GM21576 (cell line): Measurements from ENCODE around the gene SLC35G3.
"Not testable (repeated sequence)": the region's sequence is repeated elsewhere in the genome, so short reads cannot be mapped to it uniquely, and the experiment has no call there.

Source experiments
- ATAC-seq: cut with Tn5 transposase; IDR thresholded peaks from one replicate; pipeline ENCODE4 v1.9.1; 2021; ENCODE audit warnings: mild to moderate bottlenecking, moderate library complexity; ENCODE audit not compliant: unreplicated experiment

The SLC35G3 gene

GRCh38 chr17:35194001-35194400 is at the start of gene SLC35G3:
TSS of gene SLC35G3 (minus strand) at chr17:35194393. CDS start at chr17:35194307, 86 bp downstream.
- ATAC-seq: not testable (repeated sequence)

DNA sequence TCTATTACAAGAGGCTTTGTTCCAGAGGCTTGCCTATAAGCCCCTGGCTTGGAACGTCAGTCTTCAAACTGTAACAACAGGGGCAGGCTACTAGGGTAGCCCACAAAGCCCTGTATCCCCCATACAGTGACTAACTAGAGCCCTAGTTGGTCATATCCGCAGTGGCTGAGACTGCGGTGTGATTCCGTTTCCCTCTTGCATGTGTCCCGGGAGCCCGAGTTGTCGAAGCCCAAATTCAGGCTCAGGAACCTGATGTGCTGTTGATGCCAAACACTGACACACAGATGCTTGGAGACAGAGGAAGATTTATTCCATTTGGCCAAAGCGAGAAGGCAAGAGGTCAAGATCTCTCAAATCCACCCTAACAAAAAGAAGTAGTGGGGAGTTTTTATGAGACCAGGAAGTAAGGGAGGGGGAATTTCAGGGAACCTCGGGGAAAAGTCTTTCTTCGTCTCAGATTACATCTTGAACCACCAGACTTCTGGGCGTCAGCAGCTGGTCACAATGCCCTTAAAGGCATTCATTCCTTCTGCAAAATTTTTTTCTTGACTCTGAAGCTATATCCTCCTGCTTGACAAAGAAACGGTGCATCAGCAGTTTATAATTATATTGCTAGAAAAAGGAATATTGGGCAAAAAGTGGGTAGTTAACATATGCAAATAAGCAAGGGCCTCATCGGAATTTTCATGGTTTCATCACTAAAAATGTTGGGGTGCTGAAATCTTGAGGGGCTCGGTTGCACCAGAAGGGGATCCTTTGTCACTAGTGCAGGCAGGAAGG is 49.6 kb upstream of the SLC35G3 start:
- ATAC-seq: peak; percentile 6

- peak; percentile 67 for ATAC-seq
Observed at GRCh38 chr17:35242805-35243560, 48.8 kb upstream of the SLC35G3 start, which contains the start of gene SLFN5. TSS of gene SLFN5 (plus strand) at chr17:35243072. CDS start at chr17:35258691, 15,619 bp downstream.

DNA sequence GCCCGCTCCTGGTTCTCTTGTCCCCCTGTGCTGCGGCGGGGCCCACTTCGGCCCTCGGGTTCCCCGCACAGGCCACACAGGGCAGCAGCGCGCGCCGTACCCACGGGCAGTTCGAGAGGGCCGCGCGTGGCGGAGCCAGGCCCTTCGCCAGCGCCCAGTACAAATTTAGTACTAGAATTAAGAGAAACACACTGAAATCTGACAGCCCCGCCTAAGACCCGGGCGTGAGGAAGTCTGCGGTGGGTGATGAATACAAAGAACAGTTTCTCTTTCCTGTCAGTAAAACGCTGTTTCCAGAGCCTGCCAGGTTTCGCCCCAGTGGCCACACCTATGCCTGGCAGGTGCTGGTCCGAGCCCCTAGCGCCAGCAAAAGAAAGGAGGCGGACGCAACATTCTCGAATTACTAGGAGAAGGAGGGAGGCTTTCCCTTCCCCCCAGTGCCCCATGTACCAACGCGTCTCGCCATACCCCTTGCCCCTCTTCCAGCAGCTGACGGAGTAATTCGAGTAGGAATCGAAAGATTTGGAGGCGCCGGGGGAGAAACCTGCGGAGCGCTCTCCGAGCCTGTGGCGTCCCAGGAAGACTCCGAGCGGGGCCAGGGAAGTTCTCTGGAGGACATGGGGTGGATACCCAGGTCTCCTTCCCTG is 48.1 kb upstream of the SLC35G3 start:
- ATAC-seq: peak; percentile 52

GRCh38 chr17:35241520-35241919 is 47.3 kb upstream of the SLC35G3 start:
- ATAC-seq: no peak

- no peak for ATAC-seq
Observed at GRCh38 chr17:35240861-35241260, 46.7 kb upstream of the SLC35G3 start.

GRCh38 chr17:35239823-35240222 is 45.6 kb upstream of the SLC35G3 start:
- ATAC-seq: no peak

- ATAC-seq: no peak
Observed at GRCh38 chr17:35238821-35239220, 44.6 kb upstream of the SLC35G3 start.

GRCh38 chr17:35236821-35237220 is 42.6 kb upstream of the SLC35G3 start:
- no peak for ATAC-seq

- ATAC-seq: no peak
Observed at GRCh38 chr17:35235917-35236316, 41.7 kb upstream of the SLC35G3 start.

GRCh38 chr17:35235289-35235688 is 41.1 kb upstream of the SLC35G3 start:
- ATAC-seq: no peak

- ATAC-seq: not testable (repeated sequence)
Observed at GRCh38 chr17:35234315-35234714, 40.1 kb upstream of the SLC35G3 start.

DNA sequence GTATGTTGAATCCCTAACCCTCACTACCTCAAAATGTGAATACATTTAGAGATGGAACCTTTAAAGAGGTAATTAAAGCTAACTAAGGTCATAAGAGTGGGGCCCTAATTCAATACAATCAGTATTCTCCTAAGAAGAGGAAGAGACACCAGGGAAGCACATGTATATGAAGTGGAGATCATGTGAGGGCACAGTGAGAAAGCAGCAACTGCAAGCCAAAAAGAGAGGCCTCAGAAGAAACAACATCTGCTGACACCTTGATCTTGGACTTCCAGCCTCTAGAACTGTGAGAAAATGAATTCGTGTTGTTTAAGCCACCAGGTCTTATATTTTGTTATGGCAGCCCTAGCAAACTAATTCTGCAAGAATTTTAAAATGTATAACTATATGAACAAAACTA is 35.4 kb upstream of the SLC35G3 start:
- ATAC-seq: no peak

DNA sequence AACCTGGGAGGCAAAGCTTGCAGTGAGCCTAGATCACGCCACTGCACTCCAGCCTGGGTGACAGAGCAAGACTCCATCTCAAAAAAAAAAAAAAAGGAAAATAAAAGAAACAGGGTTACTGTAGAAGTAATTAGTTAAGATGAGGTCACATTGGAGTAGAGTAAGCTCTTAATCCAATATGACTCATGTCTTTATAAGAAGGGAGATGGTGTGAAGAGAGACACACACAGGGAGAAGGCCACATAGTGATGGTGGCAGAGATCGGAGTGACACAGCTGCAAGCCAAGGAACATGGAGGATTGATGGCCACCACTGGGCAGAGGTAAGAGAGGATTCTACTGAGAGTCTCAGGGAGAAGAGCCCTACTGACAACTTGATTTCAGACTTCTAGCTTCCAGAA is 33.4 kb upstream of the SLC35G3 start:
- no peak for ATAC-seq

DNA sequence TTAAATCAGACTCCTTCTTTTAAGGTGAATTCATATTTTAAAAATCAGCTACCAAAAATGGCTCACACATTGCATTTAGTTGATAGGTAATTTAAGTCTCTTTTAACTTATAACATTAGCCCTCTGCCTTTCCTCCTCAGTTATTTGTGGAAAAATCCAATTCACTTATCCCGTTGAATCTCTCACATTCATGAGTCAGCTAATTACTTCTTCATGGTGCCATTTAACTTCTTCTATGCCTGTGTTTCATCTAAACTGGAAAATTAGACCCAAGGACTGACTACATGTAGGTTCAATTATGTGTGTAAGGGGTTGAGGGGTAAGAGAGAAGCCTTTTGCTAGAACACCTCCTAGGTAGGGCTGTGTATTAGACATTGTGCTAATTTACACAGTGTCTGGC is 30.2 kb upstream of the SLC35G3 start:
- no peak for ATAC-seq

DNA sequence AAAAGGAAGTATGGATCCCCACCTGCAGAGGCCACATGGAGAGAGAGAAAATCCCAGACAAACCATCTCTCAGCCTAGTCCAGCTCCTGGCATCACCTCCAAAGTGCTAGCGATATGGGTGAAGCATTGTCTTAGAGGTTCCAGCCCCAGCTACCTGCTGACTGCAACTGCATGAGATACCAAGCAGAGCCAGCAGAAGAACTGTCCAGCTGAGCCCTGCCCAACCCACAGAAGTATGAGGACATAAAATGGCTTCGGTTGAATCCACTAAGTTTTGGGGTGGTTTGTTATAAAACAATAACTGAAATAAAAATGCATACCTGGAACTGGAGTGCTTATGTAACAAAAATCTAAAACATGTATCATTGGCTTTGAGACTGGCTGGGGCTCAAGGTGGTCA is 28.3 kb upstream of the SLC35G3 start:
- ATAC-seq: no peak

DNA sequence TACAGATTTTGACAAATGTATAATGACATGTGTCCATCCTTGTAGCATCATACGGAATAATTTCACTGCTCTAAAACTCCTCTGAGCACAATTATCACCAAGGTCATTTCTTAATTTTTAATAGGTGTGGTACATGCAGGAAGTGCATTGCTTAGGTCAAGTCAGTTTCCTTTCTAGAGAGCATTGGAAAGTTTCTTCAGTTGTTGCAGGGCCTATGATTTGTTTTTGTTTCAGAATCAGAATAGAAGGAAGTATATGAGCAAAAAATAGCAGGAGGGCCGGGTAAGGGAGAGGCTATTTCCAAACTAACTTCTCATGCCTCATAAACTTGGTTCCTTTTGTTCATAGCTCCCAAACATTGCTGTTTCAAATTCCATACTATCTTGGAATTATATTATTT is 24.7 kb upstream of the SLC35G3 start:
- no peak for ATAC-seq

DNA sequence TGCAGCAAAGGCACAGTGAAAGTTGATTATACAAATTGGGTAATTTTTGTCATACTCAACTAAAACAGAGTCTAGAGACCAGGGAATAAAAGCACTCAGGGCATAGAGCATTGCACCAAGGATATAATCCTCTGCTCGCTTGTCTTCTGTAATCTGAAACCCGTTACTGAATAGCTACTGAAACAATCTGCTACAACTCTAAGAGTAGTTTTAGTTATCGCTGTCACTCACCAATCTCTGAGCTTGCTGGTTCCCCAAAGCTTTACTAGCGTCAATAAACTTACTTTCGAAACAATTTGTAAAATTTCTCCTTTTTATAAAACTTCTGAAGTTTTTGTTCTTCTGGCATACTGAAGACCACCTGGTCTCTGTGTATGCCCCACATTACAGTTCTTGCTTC is 22.9 kb upstream of the SLC35G3 start:
- ATAC-seq: no peak

GRCh38 chr17:35214631-35215273 is 20.6 kb upstream of the SLC35G3 start:
- no peak for ATAC-seq

GRCh38 chr17:35214192-35214591 is 20.0 kb upstream of the SLC35G3 start:
- ATAC-seq: no peak

DNA sequence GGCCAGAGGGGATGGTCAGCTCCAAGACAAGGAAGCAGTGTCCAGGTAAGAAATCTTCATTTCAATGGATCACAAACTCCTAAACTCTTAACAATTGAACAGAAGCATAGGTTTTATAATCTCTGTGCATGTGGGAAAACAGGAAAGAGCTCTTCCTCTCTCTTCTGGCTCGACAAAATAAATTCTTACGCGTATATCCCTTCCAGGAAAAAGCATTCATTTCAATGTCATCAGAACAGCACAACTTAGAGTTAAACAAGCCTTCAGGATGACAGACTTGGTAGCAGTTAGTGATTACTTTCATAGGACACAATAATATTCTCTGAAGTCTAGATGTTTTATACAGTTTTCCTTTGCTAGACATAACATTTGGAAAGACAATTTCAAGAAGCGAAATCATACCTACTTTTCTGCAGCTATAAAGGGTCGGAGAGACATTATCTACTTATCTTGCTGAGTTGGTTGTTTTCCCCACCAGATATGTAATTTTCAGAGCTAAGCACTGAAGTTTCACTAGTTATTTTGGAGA is 19.3 kb upstream of the SLC35G3 start:
- no peak for ATAC-seq
